Left ventricle myocardium inferior (tissue), 1 donor: Measurements from ENCODE around the gene FOCAD. TPM values are rescaled to one million over a fixed set of nuclear protein-coding genes. Genes with fewer than 3 reads are reported as not detected.

Experiments
- DNase-seq: peaks from one replicate; pipeline ENCODE4 v3.0.0-alpha.2; 2020
- H3K27ac ChIP-seq: fragments of 200-600 bp; replicated peaks from 2 replicates; pipeline ENCODE4 v1.8.0; 2021
- H3K27me3 ChIP-seq: fragments of 200-600 bp; 2 replicates; pipeline ENCODE4 v1.8.0; 2021; ENCODE audit warnings: low read depth
- H3K36me3 ChIP-seq: fragments of 200-600 bp; 2 replicates; pipeline ENCODE4 v1.8.0; 2021
- H3K4me1 ChIP-seq: fragments of 200-600 bp; 2 replicates; pipeline ENCODE4 v1.8.0; 2021
- H3K4me3 ChIP-seq: fragments of 200-600 bp; 2 replicates; pipeline ENCODE4 v1.8.0; 2021; ENCODE audit warnings: mild to moderate bottlenecking, moderate library complexity
- H3K9me3 ChIP-seq: fragments of 200-600 bp; replicated peaks from 2 replicates; pipeline ENCODE4 v1.8.0; 2021
- intact Hi-C: fragments of 100-400 bp; cut with micrococcal nuclease; formaldehyde crosslinking; loops from one replicate; pipeline ENCODE4 v1.11.0; 2022
- total RNA-seq: library from RNA; stranded (reverse); fragmentation: NEBNext Ultra II Directional; extraction: Animal tissue kit (Norgen Biotek cat#: 25700); gene quantifications from one replicate; pipeline ENCODE4 v1.2.1, GENCODE V29; 2021
- TF ChIP-seq, protein P1 (sequence below): fragments of 200-600 bp; IDR thresholded peaks from 2 replicates; pipeline ENCODE4 v1.8.0; 2021; ENCODE audit warnings: antibody characterized with exemption, mild to moderate bottlenecking, borderline replicate concordance
- donor health status: DM: no; HTN: yes; CAD: no; lungs with severe emphysema.

Gene FOCAD
- total RNA-seq, 1 donor from 2014 or later, result 29.0 TPM

DNA sequence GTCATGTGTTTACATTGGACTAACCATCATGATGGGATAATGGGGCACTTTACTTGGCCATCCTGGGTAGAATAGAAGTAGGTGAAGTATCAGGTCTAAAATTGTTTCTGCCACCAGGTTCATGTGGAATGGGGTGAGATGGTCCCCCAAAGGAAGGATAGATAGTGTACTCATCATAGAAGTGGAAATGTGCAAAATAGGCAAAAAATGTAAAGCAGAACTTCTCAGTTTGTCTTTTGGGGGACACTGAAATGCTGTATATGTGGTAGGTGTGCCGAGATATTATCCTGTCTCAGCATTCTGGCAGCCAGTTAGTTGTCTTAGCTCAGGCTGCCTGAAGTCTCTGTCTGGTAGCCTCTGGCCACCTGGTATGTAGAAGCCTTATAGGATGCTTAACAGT lies 107.6 kb downstream of the FOCAD start:
- no peak overlapping the region for H3K27ac ChIP-seq
- TF ChIP-seq, protein P1, sequence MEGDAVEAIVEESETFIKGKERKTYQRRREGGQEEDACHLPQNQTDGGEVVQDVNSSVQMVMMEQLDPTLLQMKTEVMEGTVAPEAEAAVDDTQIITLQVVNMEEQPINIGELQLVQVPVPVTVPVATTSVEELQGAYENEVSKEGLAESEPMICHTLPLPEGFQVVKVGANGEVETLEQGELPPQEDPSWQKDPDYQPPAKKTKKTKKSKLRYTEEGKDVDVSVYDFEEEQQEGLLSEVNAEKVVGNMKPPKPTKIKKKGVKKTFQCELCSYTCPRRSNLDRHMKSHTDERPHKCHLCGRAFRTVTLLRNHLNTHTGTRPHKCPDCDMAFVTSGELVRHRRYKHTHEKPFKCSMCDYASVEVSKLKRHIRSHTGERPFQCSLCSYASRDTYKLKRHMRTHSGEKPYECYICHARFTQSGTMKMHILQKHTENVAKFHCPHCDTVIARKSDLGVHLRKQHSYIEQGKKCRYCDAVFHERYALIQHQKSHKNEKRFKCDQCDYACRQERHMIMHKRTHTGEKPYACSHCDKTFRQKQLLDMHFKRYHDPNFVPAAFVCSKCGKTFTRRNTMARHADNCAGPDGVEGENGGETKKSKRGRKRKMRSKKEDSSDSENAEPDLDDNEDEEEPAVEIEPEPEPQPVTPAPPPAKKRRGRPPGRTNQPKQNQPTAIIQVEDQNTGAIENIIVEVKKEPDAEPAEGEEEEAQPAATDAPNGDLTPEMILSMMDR, result no peak
- H3K4me1 ChIP-seq, result peaks cover 12% of the 10 kb centered on the region
- peaks cover 4% of the 10 kb centered on the region for H3K9me3 ChIP-seq
- H3K27me3 ChIP-seq, result no peaks in the 10 kb centered on the region
- DNase-seq, result no peak
- H3K36me3 ChIP-seq, result peaks cover 20% of the 10 kb centered on the region
- H3K4me3 ChIP-seq, result no peak overlapping the region
- intact Hi-C loops, result no loop called here

DNA sequence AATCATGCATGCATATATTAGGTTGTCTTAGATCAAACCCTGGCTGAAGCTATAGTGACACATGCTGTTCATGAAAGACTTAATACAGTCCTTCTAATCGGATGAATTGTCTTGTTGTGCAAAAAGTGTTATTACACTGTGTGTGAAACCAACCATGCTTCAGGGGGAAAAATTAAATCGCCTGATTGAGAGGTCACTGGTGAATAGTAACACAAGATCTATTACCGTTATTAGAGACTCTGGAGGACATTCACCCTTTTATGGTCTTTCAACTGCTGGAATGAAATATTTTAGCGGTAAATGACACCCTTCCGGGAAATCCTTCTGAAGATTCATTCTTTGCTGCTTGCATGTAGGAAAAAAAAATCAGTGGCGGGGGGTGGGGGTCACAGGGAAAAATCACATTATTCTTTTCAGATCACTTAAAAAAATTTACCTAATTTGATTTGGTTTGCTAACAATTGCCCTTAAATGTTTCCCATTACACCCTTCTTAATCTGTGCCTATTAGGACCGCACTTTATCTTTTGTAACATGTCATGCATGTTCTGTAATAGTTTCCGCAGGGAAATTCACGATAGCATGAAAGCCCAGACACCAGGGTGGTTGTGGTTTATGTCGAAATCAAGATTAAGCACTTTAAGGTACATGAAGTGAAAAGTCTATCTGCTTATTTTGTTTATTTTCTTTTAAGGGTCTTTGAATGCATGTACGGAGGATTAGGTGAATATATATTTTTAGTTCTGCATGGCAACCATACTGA lies 120.6 kb downstream of the FOCAD start:
- intact Hi-C loops, result no loop called here
- no peaks in the 10 kb centered on the region for H3K9me3 ChIP-seq
- no peak overlapping the region for H3K27ac ChIP-seq
- no peaks in the 10 kb centered on the region for H3K27me3 ChIP-seq
- TF ChIP-seq, protein P1, result no peak
- no peaks in the 10 kb centered on the region for H3K4me1 ChIP-seq
- H3K36me3 ChIP-seq, result no peaks in the 10 kb centered on the region
- DNase-seq, result no peak
- H3K4me3 ChIP-seq, result no peak overlapping the region

DNA sequence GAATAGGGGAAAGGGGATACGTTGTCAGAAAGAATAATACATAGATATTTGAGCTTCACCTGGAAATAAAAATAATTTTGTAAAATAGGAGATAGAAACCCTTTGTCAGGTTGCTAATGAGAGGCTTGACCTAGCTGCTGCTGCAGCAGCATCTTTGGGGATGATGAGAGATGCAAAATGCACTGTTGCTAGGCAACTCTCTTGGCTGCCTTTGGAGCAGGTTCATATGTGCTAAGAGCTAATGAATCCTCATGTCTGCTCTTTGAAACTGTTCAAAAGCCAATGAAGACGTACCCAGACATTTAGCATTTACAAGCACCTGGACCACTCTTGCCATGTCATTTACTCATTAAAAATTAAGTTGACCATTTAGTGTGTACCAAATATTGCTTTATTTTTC lies 121.7 kb downstream of the FOCAD start:
- intact Hi-C loops, result no loop called here
- no peaks in the 10 kb centered on the region for H3K27me3 ChIP-seq
- H3K4me1 ChIP-seq, result no peaks in the 10 kb centered on the region
- TF ChIP-seq, protein P1, result no peak
- no peaks in the 10 kb centered on the region for H3K36me3 ChIP-seq
- DNase-seq, result no peak
- H3K4me3 ChIP-seq, result no peak overlapping the region
- H3K9me3 ChIP-seq, result no peaks in the 10 kb centered on the region
- H3K27ac ChIP-seq, result no peak overlapping the region

DNA sequence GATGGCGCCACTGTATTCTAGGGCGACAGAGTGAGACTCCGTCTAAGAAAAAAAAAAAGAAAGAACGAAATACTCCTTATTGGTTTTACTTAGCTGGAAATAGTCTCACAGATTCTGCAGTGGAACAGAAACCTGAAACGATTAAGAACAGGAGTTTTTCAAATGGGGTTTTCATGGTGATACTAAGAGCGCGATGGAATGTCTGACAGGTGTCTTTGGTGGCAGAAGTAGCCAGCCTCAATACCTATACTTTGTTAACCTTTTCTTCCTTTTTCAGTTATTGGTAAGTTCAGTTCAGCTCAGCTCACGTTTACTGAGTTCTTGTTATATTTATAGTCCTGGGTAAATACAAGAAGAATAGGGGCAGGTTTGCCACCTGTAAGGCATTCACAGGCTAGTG lies 123.9 kb downstream of the FOCAD start:
- Histone ChIP-seq H3K36me3 (no peaks in the 10 kb centered on the region), H3K4me3 (no peak overlapping the region), H3K27me3 (no peaks in the 10 kb centered on the region), H3K4me1 (no peaks in the 10 kb centered on the region), H3K9me3 (no peaks in the 10 kb centered on the region), H3K27ac (no peak overlapping the region)
- no peak for DNase-seq
- TF ChIP-seq, protein P1, result no peak
- intact Hi-C loops, result no loop called here

DNA sequence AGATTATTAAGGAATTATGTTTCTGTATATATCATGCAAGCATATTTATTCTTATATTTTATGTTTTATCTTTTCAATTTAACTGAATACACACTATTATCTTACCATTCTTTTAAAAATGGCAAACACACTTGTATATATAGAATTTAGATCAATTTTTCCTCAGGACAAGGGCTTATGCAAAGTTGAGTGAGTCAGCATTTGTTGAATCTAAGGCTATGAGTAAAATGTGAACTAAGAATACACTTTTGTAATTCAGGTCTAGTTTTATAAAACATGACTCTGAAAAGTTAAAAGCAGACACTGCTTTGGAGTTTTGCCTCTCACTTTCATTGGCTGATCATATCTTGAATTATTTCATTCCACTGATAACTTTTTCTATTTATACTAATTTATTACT lies 127.8 kb downstream of the FOCAD start:
- TF ChIP-seq, protein P1, result no peak

More for the DNA sequence above, 127.8 kb downstream of the FOCAD start:
- Histone ChIP-seq H3K9me3 (no peaks in the 10 kb centered on the region), H3K27ac (no peak overlapping the region), H3K4me1 (peaks cover 17% of the 10 kb centered on the region), H3K27me3 (no peaks in the 10 kb centered on the region), H3K36me3 (no peaks in the 10 kb centered on the region), H3K4me3 (no peak overlapping the region)
- no peak for DNase-seq
- intact Hi-C loops, result no loop called here
